ENCODE data around the gene PCDH15.

DNA sequence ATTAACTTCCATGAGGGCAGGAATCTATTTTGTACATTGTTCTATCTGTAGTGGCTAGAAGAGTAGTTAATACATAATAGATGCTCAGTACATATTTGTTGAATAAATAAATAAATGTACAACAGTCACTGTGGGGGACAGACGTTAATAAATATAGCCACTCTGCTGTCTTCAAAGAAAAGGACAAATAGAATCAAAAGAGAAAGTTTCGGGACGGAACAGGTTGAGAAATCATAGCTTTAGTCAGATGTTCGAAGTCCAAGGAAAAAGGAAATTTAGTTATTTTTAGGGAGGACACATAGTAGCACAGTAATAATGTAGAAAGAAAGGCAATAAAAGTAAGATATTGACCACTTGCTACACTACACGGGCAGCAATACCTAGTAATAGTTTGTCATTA lies 861.4 kb downstream of the PCDH15 start:
- TF ChIP-seq, protein P1, sequence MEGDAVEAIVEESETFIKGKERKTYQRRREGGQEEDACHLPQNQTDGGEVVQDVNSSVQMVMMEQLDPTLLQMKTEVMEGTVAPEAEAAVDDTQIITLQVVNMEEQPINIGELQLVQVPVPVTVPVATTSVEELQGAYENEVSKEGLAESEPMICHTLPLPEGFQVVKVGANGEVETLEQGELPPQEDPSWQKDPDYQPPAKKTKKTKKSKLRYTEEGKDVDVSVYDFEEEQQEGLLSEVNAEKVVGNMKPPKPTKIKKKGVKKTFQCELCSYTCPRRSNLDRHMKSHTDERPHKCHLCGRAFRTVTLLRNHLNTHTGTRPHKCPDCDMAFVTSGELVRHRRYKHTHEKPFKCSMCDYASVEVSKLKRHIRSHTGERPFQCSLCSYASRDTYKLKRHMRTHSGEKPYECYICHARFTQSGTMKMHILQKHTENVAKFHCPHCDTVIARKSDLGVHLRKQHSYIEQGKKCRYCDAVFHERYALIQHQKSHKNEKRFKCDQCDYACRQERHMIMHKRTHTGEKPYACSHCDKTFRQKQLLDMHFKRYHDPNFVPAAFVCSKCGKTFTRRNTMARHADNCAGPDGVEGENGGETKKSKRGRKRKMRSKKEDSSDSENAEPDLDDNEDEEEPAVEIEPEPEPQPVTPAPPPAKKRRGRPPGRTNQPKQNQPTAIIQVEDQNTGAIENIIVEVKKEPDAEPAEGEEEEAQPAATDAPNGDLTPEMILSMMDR (IDR thresholded peaks at IDR 0.05), result no peak
- no peak for TF ChIP-seq POLR2A (IDR thresholded peaks at IDR 0.05)
- TF ChIP-seq POLR2AphosphoS5 (IDR thresholded peaks at IDR 0.05), result no peak
- TF ChIP-seq EP300 (IDR thresholded peaks at IDR 0.05), result no peak
